ENCODE measurements around the gene PHLDB1. TPM values are rescaled to one million over a fixed set of nuclear protein-coding genes. Genes with fewer than 3 reads are reported as not detected.

Gene PHLDB1
- total and polyA plus RNA-seq, 2 of the 8 experiments (the other 6 are each of a cell fraction or from before 2014, with no cell fraction given): 53.9 to 74.8 TPM

DNA sequence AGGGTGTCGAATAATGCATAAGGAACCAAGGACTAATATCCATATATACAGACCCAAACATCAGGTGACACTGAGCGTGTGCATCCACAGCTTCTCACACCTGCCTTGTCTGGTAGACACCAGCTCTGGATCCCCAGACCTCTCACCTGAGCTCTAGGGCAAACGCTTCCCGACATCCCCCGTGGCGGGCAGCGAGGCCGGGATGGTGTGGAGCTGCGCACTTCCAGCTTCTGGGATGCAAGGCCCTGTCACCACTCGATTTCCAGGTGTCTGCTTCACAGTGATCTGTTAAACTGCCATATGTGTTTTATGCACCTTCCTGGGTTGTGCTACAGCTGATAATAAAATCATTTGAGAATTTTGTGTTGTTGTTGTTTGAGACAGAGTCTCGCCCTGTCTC, 87.4 kb downstream of the PHLDB1 start:
- H3K56ac ChIP-seq (replicated peaks; ENCODE audit: insufficient read length, low read depth, low read length): no peak overlapping the region
- peak overlapping the region; percentile 73; the same call in 1 of the 2 replicates for H2BK20ac ChIP-seq (ENCODE audit: low read length)
- H3K9me3 ChIP-seq (ENCODE audit: insufficient read depth in 2 of 2, low read depth in 1 of 2, low read length in 1 of 2): no peaks in the 10 kb centered on the region; a peak in 1 of 4 replicates
- H2BK5ac ChIP-seq (ENCODE audit: low read depth, low read length): no peak overlapping the region
- H3K4ac ChIP-seq (replicated peaks; ENCODE audit: insufficient read length, low read depth, low read length): peak overlapping the region; percentile 30
- no peaks in the 10 kb centered on the region for H3K79me1 ChIP-seq (ENCODE audit: low read depth, low read length)
- H2AFZ ChIP-seq (ENCODE audit: low read length): no peak overlapping the region
- POLR2A ChIA-PET (ENCODE audit: partially characterized antibody): interaction anchor here (0.6 to 7.0 kb wide), 7 partner anchors 17 to 173 kb away, joined by 3 to 46 read pairs (median 4); partner anchors contain the start of gene DDX6
- H2BK15ac ChIP-seq (ENCODE audit: low read length): peak overlapping the region; percentile 7
- no peak overlapping the region for H4K91ac ChIP-seq (replicated peaks; ENCODE audit: insufficient read length, low read length)
- H2BK120ac ChIP-seq (replicated peaks; ENCODE audit: low read depth, low read length): no peak overlapping the region
- H4K20me1 ChIP-seq (replicated peaks in 1 of 2; ENCODE audit: control insufficient read depth in 1 of 2, insufficient read depth in 2 of 2, low read length in 2 of 2): no peaks in the 10 kb centered on the region
- H3K23me2 ChIP-seq (ENCODE audit: low read depth, low read length): no peaks in the 10 kb centered on the region
- no peak overlapping the region for H4K5ac ChIP-seq (ENCODE audit: insufficient read length, low read depth, low read length)
- H3K4me2 ChIP-seq (ENCODE audit: insufficient read depth in 1 of 2, low read depth in 2 of 2, low read length in 2 of 2): no peak overlapping the region
- FAIRE-seq: no peak
- no peak overlapping the region for H3K23ac ChIP-seq (ENCODE audit: insufficient read length)
- H3K79me2 ChIP-seq (ENCODE audit: control insufficient read depth in 1 of 2, insufficient read depth in 2 of 2, low read length in 2 of 2): no peaks in the 10 kb centered on the region
- no peak overlapping the region for H4K8ac ChIP-seq (ENCODE audit: extremely low read depth, insufficient read depth, low read length)
- DNase-seq (ENCODE audit: low read depth in 1 of 2, low spot score in 2 of 2): no peak
- WGBS, 2 experiments (ENCODE audit: extremely low coverage in 1 of 2, insufficient coverage in 1 of 2, insufficient read length in 1 of 2, insufficient replicate concordance in 2 of 2, low coverage in 1 of 2, low lambda C conversion rate in 2 of 2, missing lambda C conversion rate in 1 of 2): 95% methylated on average over 11 of the region's 11 CpGs; no CpG with 5 or more reads in 1 of the 2 experiments
- no peaks in the 10 kb centered on the region for H3K27me3 ChIP-seq (replicated peaks in 1 of 4; ENCODE audit: control insufficient read depth in 3 of 4, extremely low read depth in 1 of 4, insufficient read depth in 3 of 4, low read length in 3 of 4)
- CTCF ChIA-PET (ENCODE audit: partially characterized antibody): interaction anchor here (0.6 to 11.0 kb wide), 7 partner anchors 14 to 901 kb away, joined by 3 to 102 read pairs (median 5); no protein-coding TSS in a partner anchor
- no peak overlapping the region for H3K18ac ChIP-seq (ENCODE audit: extremely low read depth, low read length)
- H3K36me3 ChIP-seq (ENCODE audit: control insufficient read depth in 2 of 4, insufficient read depth in 4 of 4, low read length in 3 of 4): no peaks in the 10 kb centered on the region
- no peak overlapping the region for H3K9ac ChIP-seq (replicated peaks in 1 of 4; ENCODE audit: extremely low read depth in 1 of 4, low read depth in 3 of 4, low read length in 3 of 4)
- no peak overlapping the region for H3K27ac ChIP-seq (ENCODE audit: low read depth, low read length)
- H3K4me3 ChIP-seq (ENCODE audit: extremely low read depth in 1 of 4, insufficient read depth in 2 of 4, low read depth in 3 of 4, low read length in 4 of 4): no peak overlapping the region
- H3K4me1 ChIP-seq (replicated peaks in 1 of 4; ENCODE audit: control insufficient read depth in 3 of 4, insufficient read depth in 4 of 4, low read length in 3 of 4): peaks cover 0 to 22% (median 13%) of the 10 kb centered on the region in 4 experiments; a peak in 6 of 7 replicates
- no peak overlapping the region for H3K14ac ChIP-seq (ENCODE audit: insufficient read length)
- H2AK5ac ChIP-seq (ENCODE audit: low read depth, low read length): peak overlapping the region; percentile 89; the same call in 1 of the 2 replicates
- peak overlapping the region; percentile 22; the same call in 1 of the 2 replicates for H2BK12ac ChIP-seq (ENCODE audit: low read depth, low read length)
- TF ChIP-seq POU5F1 (IDR thresholded peaks at IDR 0.05; ENCODE audit: low read depth, low read length) (no peak), JUND (IDR thresholded peaks at IDR 0.05; ENCODE audit: low read length) (no peak), POLR2A (IDR thresholded peaks at IDR 0.05; ENCODE audit: control extremely low read depth in 1 of 2, low read depth in 2 of 2, low read length in 2 of 2) (no peak), CBX8 (IDR thresholded peaks at IDR 0.05; ENCODE audit: borderline replicate concordance, low read depth, low read length) (no peak), CEBPB (IDR thresholded peaks at IDR 0.05; ENCODE audit: low read depth, low read length) (no peak), TAF7 (optimal IDR thresholded peaks at IDR 0.05; ENCODE audit: borderline replicate concordance, low read depth, low read length) (no peak), NANOG (IDR thresholded peaks at IDR 0.05; ENCODE audit: insufficient read depth, low read depth, low read length, poor library complexity, severe bottlenecking) (no peak), SIRT6 (IDR thresholded peaks at IDR 0.05; ENCODE audit: low read length) (no peak), BCL11A (IDR thresholded peaks at IDR 0.05; ENCODE audit: low read depth in 2 of 2, low read length in 2 of 2) (no peak)
- TF ChIP-seq, protein P1, sequence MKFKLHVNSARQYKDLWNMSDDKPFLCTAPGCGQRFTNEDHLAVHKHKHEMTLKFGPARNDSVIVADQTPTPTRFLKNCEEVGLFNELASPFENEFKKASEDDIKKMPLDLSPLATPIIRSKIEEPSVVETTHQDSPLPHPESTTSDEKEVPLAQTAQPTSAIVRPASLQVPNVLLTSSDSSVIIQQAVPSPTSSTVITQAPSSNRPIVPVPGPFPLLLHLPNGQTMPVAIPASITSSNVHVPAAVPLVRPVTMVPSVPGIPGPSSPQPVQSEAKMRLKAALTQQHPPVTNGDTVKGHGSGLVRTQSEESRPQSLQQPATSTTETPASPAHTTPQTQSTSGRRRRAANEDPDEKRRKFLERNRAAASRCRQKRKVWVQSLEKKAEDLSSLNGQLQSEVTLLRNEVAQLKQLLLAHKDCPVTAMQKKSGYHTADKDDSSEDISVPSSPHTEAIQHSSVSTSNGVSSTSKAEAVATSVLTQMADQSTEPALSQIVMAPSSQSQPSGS (IDR thresholded peaks at IDR 0.05; ENCODE audit: low read length): no peak
- TF ChIP-seq, protein P2, sequence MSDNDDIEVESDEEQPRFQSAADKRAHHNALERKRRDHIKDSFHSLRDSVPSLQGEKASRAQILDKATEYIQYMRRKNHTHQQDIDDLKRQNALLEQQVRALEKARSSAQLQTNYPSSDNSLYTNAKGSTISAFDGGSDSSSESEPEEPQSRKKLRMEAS (IDR thresholded peaks at IDR 0.05): no peak
- TF ChIP-seq, protein P3, sequence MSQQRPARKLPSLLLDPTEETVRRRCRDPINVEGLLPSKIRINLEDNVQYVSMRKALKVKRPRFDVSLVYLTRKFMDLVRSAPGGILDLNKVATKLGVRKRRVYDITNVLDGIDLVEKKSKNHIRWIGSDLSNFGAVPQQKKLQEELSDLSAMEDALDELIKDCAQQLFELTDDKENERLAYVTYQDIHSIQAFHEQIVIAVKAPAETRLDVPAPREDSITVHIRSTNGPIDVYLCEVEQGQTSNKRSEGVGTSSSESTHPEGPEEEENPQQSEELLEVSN (IDR thresholded peaks at IDR 0.05): no peak

Measured in H1 (cell line).